GM13976 (cell line): ENCODE data around the gene NRROS.

Experiments used
- DNase-seq: peaks from one replicate; pipeline ENCODE4 v3.0.0; 2012; ENCODE audit warnings: low spot score
- CTCF ChIP-seq: IDR thresholded peaks from 2 replicates; pipeline ENCODE4 v1.5.1; 2012; ENCODE audit warnings: borderline replicate concordance, mild to moderate bottlenecking; ENCODE audit not compliant: insufficient read depth; ENCODE audit errors: extremely low read depth, missing control alignments, control extremely low read depth
- in situ Hi-C: fragments of 300-500 bp; cut with MboI; formaldehyde crosslinking; loops from one replicate; pipeline ENCODE4 v1.12.0; 2022; ENCODE audit warnings: low sequenced_read_pairs, mixed read lengths, inconsistent platforms; ENCODE audit not compliant: unreplicated experiment

Gene NRROS

GRCh38 chr3:196624907-196625306, 14.6 kb upstream of the NRROS start:
- TF ChIP-seq CTCF: no peak
- no peak for DNase-seq
- in situ Hi-C loops: no loop called here

DNA sequence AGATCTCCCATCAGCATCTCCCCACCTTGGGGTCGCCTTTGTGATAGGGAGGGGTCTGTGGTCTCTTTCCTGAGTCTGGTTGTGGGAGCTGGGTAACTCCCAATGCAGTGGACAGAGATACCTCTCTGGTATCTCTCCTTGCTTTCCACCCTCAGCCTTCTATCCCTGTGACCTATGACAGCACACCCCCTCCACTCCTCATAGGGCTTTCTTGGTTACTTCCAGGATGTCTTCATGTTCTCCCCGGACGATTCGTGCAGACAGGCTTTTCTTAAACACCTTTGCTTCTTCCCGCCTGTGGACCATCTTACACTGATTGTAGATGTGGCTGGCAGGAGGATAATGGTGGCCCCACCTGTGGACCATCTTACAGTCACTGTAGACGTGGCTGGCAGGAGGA, 14.2 kb upstream of the NRROS start:
- no peak for DNase-seq
- in situ Hi-C loops: no loop called here

DNA sequence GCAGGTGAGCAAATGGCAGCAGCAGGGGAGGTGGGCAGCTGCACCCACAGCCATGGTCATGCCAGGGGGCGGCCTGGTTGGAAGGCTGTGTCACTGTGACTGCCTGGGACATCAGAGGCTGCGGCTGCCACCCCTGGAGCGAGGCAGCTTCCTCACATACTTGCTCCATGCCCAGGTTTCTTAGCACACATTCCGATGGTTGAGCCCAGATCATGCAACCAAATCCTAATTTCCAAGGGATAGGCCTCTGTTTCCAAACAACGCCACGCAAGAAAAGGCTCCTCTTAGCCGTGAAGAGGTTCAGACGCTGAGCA, 11.6 kb upstream of the NRROS start:
- no peak for TF ChIP-seq CTCF

More for the DNA sequence above, 14.2 kb upstream of the NRROS start:
- no peak for TF ChIP-seq CTCF

GRCh38 chr3:196629228-196629627, 10.3 kb upstream of the NRROS start:
- TF ChIP-seq CTCF: no peak
- no peak for DNase-seq
- in situ Hi-C loops: no loop called here

More for the DNA sequence above, 11.6 kb upstream of the NRROS start:
- in situ Hi-C loops: no loop called here
- DNase-seq: no peak

- TF ChIP-seq CTCF: no peak
- DNase-seq: no peak
- in situ Hi-C loops: no loop called here
These were observed 7.8 kb upstream of the NRROS start for GRCh38 chr3:196631682-196632045.

DNA sequence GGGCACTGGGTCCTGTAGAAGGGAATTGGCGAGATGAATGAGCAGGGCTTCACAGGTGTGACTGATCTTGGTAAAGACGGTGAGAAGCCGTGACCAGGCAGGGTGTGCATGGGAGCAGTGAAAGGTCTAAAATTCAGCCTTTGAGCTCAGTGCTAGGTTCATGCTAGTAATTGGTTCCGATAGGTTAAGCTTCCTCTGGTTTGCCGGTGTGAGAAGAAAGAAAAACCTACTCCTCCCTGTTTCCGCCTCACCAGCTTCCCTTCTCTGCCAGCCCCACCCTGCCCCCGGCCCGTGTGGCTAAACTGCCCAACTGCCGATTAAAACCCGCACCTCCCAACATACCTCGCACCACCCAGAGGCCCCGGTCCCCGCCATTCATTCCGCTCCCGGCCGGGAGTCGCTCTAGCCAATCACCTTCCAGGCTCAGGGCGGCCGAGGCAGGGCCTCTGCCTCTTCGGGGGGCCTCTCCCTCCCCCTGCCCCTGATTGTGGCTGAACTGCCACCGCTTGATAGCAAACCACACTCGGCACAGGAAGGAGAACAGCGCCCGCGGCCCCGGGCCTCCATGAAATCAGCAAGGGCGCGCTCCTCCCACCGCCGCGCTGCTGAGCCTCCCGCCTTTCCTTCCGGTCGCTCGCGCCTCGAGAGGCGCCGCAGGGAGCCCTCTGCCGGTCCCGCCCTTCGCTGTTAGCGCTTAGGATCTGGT, 7.3 kb upstream of the NRROS start:
- in situ Hi-C loops: no loop called here
- peak; percentile 89 for DNase-seq
- TF ChIP-seq CTCF: peak; percentile 58
